H9 (cell line): ENCODE data around the gene TMEM135. TPM values are rescaled to one million over a fixed set of nuclear protein-coding genes. Genes with fewer than 3 reads are reported as not detected.

Experiments
- DNase-seq: peaks from one replicate; pipeline ENCODE4 v3.0.0-alpha.2; 2017
- H2AFZ ChIP-seq: one replicate; pipeline ENCODE4 v1.6.1; 2013; ENCODE audit warnings: mild to moderate bottlenecking, low read length, control low read depth, moderate library complexity
- H2AK5ac ChIP-seq: 2 replicates; pipeline ENCODE4 v1.6.1; 2013; ENCODE audit warnings: low read length, control low read depth, mixed read lengths; ENCODE audit not compliant: insufficient read length
- H2BK120ac ChIP-seq: one replicate; pipeline ENCODE4 v1.6.1; 2013; ENCODE audit warnings: low read depth, mild to moderate bottlenecking, low read length, control low read depth, inconsistent platforms; ENCODE audit not compliant: poor library complexity, severe bottlenecking
- H2BK12ac ChIP-seq: 2 replicates; pipeline ENCODE4 v1.6.1; 2013; ENCODE audit warnings: low read length, control low read depth, mixed read lengths, low read depth; ENCODE audit not compliant: insufficient read length
- H2BK15ac ChIP-seq: 2 replicates; pipeline ENCODE4 v1.6.1; 2013; ENCODE audit warnings: low read depth, low read length, control low read depth
- H2BK20ac ChIP-seq: one replicate; pipeline ENCODE4 v1.6.1; 2013; ENCODE audit warnings: low read depth, mild to moderate bottlenecking, low read length, control low read depth, inconsistent platforms; ENCODE audit not compliant: poor library complexity, severe bottlenecking
- H2BK5ac ChIP-seq: 2 replicates; pipeline ENCODE4 v1.6.1; 2013; ENCODE audit warnings: low read length, control low read depth, mixed read lengths; ENCODE audit not compliant: insufficient read length
- H3K14ac ChIP-seq: 2 replicates; pipeline ENCODE4 v1.6.1; 2013; ENCODE audit warnings: low read length, control low read depth; ENCODE audit not compliant: insufficient read depth
- H3K18ac ChIP-seq: 2 replicates; pipeline ENCODE4 v1.6.1; 2013; ENCODE audit warnings: low read depth, mild to moderate bottlenecking, mixed read lengths, low read length, control low read depth; ENCODE audit not compliant: insufficient read length
- H3K23ac ChIP-seq: 2 replicates; pipeline ENCODE4 v1.6.1; 2013; ENCODE audit warnings: low read length, control low read depth, mixed read lengths, low read depth; ENCODE audit not compliant: insufficient read length
- H3K23me2 ChIP-seq: 2 replicates; pipeline ENCODE4 v1.6.1; 2013; ENCODE audit warnings: low read depth, mild to moderate bottlenecking, mixed read lengths, low read length, control low read depth; ENCODE audit not compliant: insufficient read length, poor library complexity, severe bottlenecking
- H3K27ac ChIP-seq: 2 replicates; pipeline ENCODE4 v1.5.1; 2013; ENCODE audit warnings: low read length, control low read depth, mixed read lengths, low read depth; ENCODE audit not compliant: insufficient read length
- H3K27me3 ChIP-seq: 2 replicates; pipeline ENCODE4 v1.6.1; 2013; ENCODE audit warnings: low read length, control low read depth, inconsistent platforms; ENCODE audit not compliant: insufficient read depth
- H3K4ac ChIP-seq: 2 replicates; pipeline ENCODE4 v1.6.1; 2013; ENCODE audit warnings: low read depth, mild to moderate bottlenecking, control low read depth, inconsistent platforms, low read length, moderate library complexity
- H3K4me1 ChIP-seq: 2 replicates; pipeline ENCODE4 v1.6.1; 2013; ENCODE audit warnings: low read length, control low read depth, inconsistent platforms; ENCODE audit not compliant: insufficient read depth
- H3K4me2 ChIP-seq: 2 replicates; pipeline ENCODE4 v1.6.1; 2013; ENCODE audit warnings: low read length, control low read depth, mixed read lengths; ENCODE audit not compliant: insufficient read length, insufficient read depth
- H3K56ac ChIP-seq: 2 replicates; pipeline ENCODE4 v1.6.1; 2013; ENCODE audit warnings: low read depth, mild to moderate bottlenecking, mixed read lengths, low read length, control low read depth; ENCODE audit not compliant: insufficient read length
- H3K79me1 ChIP-seq: 2 replicates; pipeline ENCODE4 v1.6.1; 2013; ENCODE audit warnings: low read depth, mild to moderate bottlenecking, moderate library complexity, low read length, control low read depth, inconsistent platforms; ENCODE audit not compliant: insufficient read depth, poor library complexity, severe bottlenecking
- H3K79me2 ChIP-seq: 2 replicates; pipeline ENCODE4 v1.6.1; 2013; ENCODE audit warnings: low read length, control low read depth, inconsistent platforms; ENCODE audit not compliant: insufficient read depth
- H3K9ac ChIP-seq: 2 replicates; pipeline ENCODE4 v1.6.1; 2013; ENCODE audit warnings: low read length, control low read depth, mixed read lengths; ENCODE audit not compliant: insufficient read length; ENCODE audit errors: extremely low read depth
- H3K9me3 ChIP-seq: one replicate; pipeline ENCODE4 v1.6.1; 2013; ENCODE audit warnings: low read depth, low read length, inconsistent platforms; ENCODE audit not compliant: control insufficient read depth
- H3T11ph ChIP-seq: one replicate; pipeline ENCODE4 v1.6.1; 2013; ENCODE audit warnings: mild to moderate bottlenecking, low read length, control low read depth, inconsistent platforms
- H4K20me1 ChIP-seq: one replicate; pipeline ENCODE4 v1.6.1; 2013; ENCODE audit not compliant: control insufficient read depth, insufficient read length, insufficient read depth
- H4K5ac ChIP-seq: 2 replicates; pipeline ENCODE4 v1.6.1; 2013; ENCODE audit warnings: low read depth, mild to moderate bottlenecking, mixed read lengths, low read length, control low read depth; ENCODE audit not compliant: insufficient read length
- H4K8ac ChIP-seq: replicated peaks from 2 replicates; pipeline ENCODE4 v1.6.1; 2013; ENCODE audit warnings: low read length, control low read depth, mixed read lengths, low read depth; ENCODE audit not compliant: insufficient read length
- H4K91ac ChIP-seq: 2 replicates; pipeline ENCODE4 v1.6.1; 2013; ENCODE audit warnings: low read depth, mild to moderate bottlenecking, moderate library complexity, mixed read lengths, low read length, control low read depth; ENCODE audit not compliant: insufficient read length
- H3K27ac Mint-ChIP-seq, 3 experiments: 2 replicates in 2 of 3; 3 replicates in 1 of 3; pipeline ENCODE4 v1.8.0; 2020 to 2021; ENCODE audit warnings: mixed read lengths in 3 of 3, mild to moderate bottlenecking in 1 of 3, moderate library complexity in 1 of 3
- H3K27me3 Mint-ChIP-seq: 2 replicates; pipeline ENCODE4 v1.8.0; 2021; ENCODE audit warnings: low read depth, mild to moderate bottlenecking, moderate library complexity, mixed read lengths
- H3K36me3 Mint-ChIP-seq, 3 experiments: 2 replicates in 2 of 3; 3 replicates in 1 of 3; pipeline ENCODE4 v1.8.0; 2020 to 2021; ENCODE audit warnings: low read depth in 3 of 3, mixed read lengths in 3 of 3; ENCODE audit not compliant: insufficient read depth in 1 of 3
- H3K4me1 Mint-ChIP-seq, 2 experiments: 2 replicates each; pipeline ENCODE4 v1.8.0; 2020; ENCODE audit warnings: mixed read lengths in 2 of 2
- H3K4me3 Mint-ChIP-seq, 2 experiments: 2 replicates in 1 of 2; 3 replicates in 1 of 2; pipeline ENCODE4 v1.8.0; 2020 to 2021; ENCODE audit warnings: mild to moderate bottlenecking in 2 of 2, mixed read lengths in 2 of 2, moderate library complexity in 1 of 2
- H3K9me3 Mint-ChIP-seq, 2 experiments: 2 replicates in 1 of 2; 3 replicates in 1 of 2; pipeline ENCODE4 v1.8.0; 2020; ENCODE audit warnings: mild to moderate bottlenecking in 2 of 2, mixed read lengths in 2 of 2, moderate library complexity in 1 of 2
- WGBS: extraction: QIAGEN DNeasy Blood & Tissue Kit; methylation state at CpG from one replicate; pipeline ENCODE4 v1.1.7; 2013; ENCODE audit warnings: missing lambda C conversion rate, low lambda C conversion rate, mixed read lengths; ENCODE audit not compliant: insufficient read length; ENCODE audit errors: extremely low coverage; 5-methylcytosine and 5-hydroxymethylcytosine counted together
- total RNA-seq: library from RNA; stranded (reverse); gene quantifications from 2 replicates; pipeline ENCODE4 v1.2.1, GENCODE V29; 2021
- TF ChIP-seq, protein P1 (sequence below): fragments of 200-600 bp; sonication (generic); conservative IDR thresholded peaks from 3 replicates; pipeline ENCODE4 v1.8.0; 2021; ENCODE audit warnings: antibody characterized with exemption, mild to moderate bottlenecking

TMEM135 gene
- total RNA-seq, 1 experiment from 2014 or later = 25.2 TPM

DNA sequence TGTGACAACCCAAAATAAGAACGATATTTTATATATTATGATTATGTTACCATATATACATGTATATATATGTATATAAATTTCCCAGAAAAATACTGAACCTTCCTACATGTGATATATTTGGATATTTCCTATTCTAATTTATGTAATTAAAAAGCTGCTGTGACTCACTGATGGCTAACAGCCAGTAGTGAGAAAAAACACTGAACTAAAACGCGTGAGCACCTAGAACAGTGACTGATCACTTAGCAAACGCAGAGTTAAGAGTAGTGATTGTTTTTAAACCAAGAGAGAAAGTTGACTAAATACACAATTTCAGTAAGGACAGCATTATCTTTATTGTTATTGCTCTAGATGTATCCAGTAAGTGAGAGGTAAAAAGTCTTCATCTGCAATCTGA, 213.8 kb downstream of the TMEM135 start:
- TF ChIP-seq, protein P1, sequence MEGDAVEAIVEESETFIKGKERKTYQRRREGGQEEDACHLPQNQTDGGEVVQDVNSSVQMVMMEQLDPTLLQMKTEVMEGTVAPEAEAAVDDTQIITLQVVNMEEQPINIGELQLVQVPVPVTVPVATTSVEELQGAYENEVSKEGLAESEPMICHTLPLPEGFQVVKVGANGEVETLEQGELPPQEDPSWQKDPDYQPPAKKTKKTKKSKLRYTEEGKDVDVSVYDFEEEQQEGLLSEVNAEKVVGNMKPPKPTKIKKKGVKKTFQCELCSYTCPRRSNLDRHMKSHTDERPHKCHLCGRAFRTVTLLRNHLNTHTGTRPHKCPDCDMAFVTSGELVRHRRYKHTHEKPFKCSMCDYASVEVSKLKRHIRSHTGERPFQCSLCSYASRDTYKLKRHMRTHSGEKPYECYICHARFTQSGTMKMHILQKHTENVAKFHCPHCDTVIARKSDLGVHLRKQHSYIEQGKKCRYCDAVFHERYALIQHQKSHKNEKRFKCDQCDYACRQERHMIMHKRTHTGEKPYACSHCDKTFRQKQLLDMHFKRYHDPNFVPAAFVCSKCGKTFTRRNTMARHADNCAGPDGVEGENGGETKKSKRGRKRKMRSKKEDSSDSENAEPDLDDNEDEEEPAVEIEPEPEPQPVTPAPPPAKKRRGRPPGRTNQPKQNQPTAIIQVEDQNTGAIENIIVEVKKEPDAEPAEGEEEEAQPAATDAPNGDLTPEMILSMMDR = no peak
- no peak for DNase-seq
- Histone ChIP-seq H2AFZ (no peak overlapping the region), H2BK5ac (no peak overlapping the region), H3K79me1 (no peaks in the 10 kb centered on the region), H3K4me1 (no peaks in the 10 kb centered on the region), H3K14ac (no peak overlapping the region), H3K27me3 (no peaks in the 10 kb centered on the region), H3K79me2 (no peaks in the 10 kb centered on the region), H2BK120ac (no peak overlapping the region), H4K20me1 (no peaks in the 10 kb centered on the region), H3K23ac (no peak overlapping the region), H2BK20ac (no peak overlapping the region), H3K9ac (no peak overlapping the region), H4K5ac (no peak overlapping the region), H4K91ac (no peak overlapping the region), H2BK12ac (no peak overlapping the region), H3K23me2 (no peaks in the 10 kb centered on the region), H3T11ph (no peak overlapping the region), H3K56ac (no peak overlapping the region), H3K18ac (no peak overlapping the region), H3K4me2 (no peak overlapping the region), H2BK15ac (no peak overlapping the region), H2AK5ac (no peak overlapping the region), H3K9me3 (no peaks in the 10 kb centered on the region), H4K8ac (no peak overlapping the region), H3K27ac (no peak overlapping the region), H3K4ac (no peak overlapping the region)
- no peak overlapping the region for H3K4me3 Mint-ChIP-seq
- peaks cover 15 to 20% of the 10 kb centered on the region in 2 experiments for H3K9me3 Mint-ChIP-seq
- H3K27me3 Mint-ChIP-seq = no peaks in the 10 kb centered on the region
- no CpG with 5 or more reads among the region's 4 CpGs for WGBS
- H3K27ac Mint-ChIP-seq = no peak overlapping the region
- H3K36me3 Mint-ChIP-seq = peaks cover 11 to 20% (median 16%) of the 10 kb centered on the region in 3 experiments
- no peaks in the 10 kb centered on the region for H3K4me1 Mint-ChIP-seq
